ENCODE results near the gene CFDP1.

CFDP1 gene

GRCh38 chr16:75337430-75337829, 95.9 kb downstream of the CFDP1 start:
- H3K79me2 ChIP-seq (ENCODE audit: insufficient read depth, low read length): no peaks in the 10 kb centered on the region
- H3K9me2 ChIP-seq (ENCODE audit: low read depth, low read length): no peaks in the 10 kb centered on the region
- H3F3A ChIP-seq (ENCODE audit: insufficient read depth, low read length): no peaks in the 10 kb centered on the region
- TF ChIP-seq EZH2 (IDR thresholded peaks at IDR 0.05; ENCODE audit: borderline replicate concordance, low read length) (no peak), CTCF (IDR thresholded peaks at IDR 0.05; ENCODE audit: low read length) (no peak)
- 0 out of 2 replicates have a peak, but pooled peaks cover 10% of the 10 kb centered on the region for H3K36me3 ChIP-seq (ENCODE audit: insufficient read depth, low read length)
- H3K4me2 ChIP-seq (ENCODE audit: low read length): no peak overlapping the region
- no peak overlapping the region for H3K9ac ChIP-seq (ENCODE audit: low read length)
- H3K4me3 ChIP-seq (ENCODE audit: low read depth, low read length, poor library complexity, severe bottlenecking): no peak overlapping the region
- no peak overlapping the region for H3K27ac ChIP-seq (ENCODE audit: low read depth, low read length, poor library complexity, severe bottlenecking)
- no peaks in the 10 kb centered on the region for H3K9me3 ChIP-seq (ENCODE audit: low read length)
- H4K20me1 ChIP-seq (ENCODE audit: insufficient read depth, low read length): no peaks in the 10 kb centered on the region
- no peaks in the 10 kb centered on the region for H3K27me3 ChIP-seq (ENCODE audit: insufficient read depth, low read length)
- H3K4me1 ChIP-seq (ENCODE audit: insufficient read depth, low read length, severe bottlenecking): peaks cover 13% of the 10 kb centered on the region
- no peak overlapping the region for H2AFZ ChIP-seq (ENCODE audit: low read length)

GRCh38 chr16:75336521-75336920, 96.8 kb downstream of the CFDP1 start:
- Histone ChIP-seq H3K4me3 (ENCODE audit: low read depth, low read length, poor library complexity, severe bottlenecking) (no peak overlapping the region), H3F3A (ENCODE audit: insufficient read depth, low read length) (no peaks in the 10 kb centered on the region), H3K4me2 (ENCODE audit: low read length) (no peak overlapping the region), H3K4me1 (ENCODE audit: insufficient read depth, low read length, severe bottlenecking) (peaks cover 13% of the 10 kb centered on the region), H3K79me2 (ENCODE audit: insufficient read depth, low read length) (no peaks in the 10 kb centered on the region), H3K36me3 (ENCODE audit: insufficient read depth, low read length) (0 out of 2 replicates have a peak, but pooled peaks cover 10% of the 10 kb centered on the region), H3K27me3 (ENCODE audit: insufficient read depth, low read length) (no peaks in the 10 kb centered on the region), H4K20me1 (ENCODE audit: insufficient read depth, low read length) (no peaks in the 10 kb centered on the region), H3K9me3 (ENCODE audit: low read length) (no peaks in the 10 kb centered on the region), H3K9ac (ENCODE audit: low read length) (no peak overlapping the region), H3K27ac (ENCODE audit: low read depth, low read length, poor library complexity, severe bottlenecking) (no peak overlapping the region), H2AFZ (ENCODE audit: low read length) (no peak overlapping the region), H3K9me2 (ENCODE audit: low read depth, low read length) (no peaks in the 10 kb centered on the region)
- no peak for TF ChIP-seq CTCF (IDR thresholded peaks at IDR 0.05; ENCODE audit: low read length)
- TF ChIP-seq EZH2 (IDR thresholded peaks at IDR 0.05; ENCODE audit: borderline replicate concordance, low read length): no peak

GRCh38 chr16:75333721-75334163, 99.6 kb downstream of the CFDP1 start:
- no peaks in the 10 kb centered on the region for H3K9me2 ChIP-seq (ENCODE audit: low read depth, low read length)
- no peaks in the 10 kb centered on the region for H3K27me3 ChIP-seq (ENCODE audit: insufficient read depth, low read length)
- peaks cover 13% of the 10 kb centered on the region for H3K4me1 ChIP-seq (ENCODE audit: insufficient read depth, low read length, severe bottlenecking)
- no peaks in the 10 kb centered on the region for H3K36me3 ChIP-seq (ENCODE audit: insufficient read depth, low read length)
- no peak overlapping the region for H3K4me2 ChIP-seq (ENCODE audit: low read length)
- no peaks in the 10 kb centered on the region for H3K79me2 ChIP-seq (ENCODE audit: insufficient read depth, low read length)
- no peak for TF ChIP-seq CTCF (IDR thresholded peaks at IDR 0.05; ENCODE audit: low read length)
- no peak for TF ChIP-seq EZH2 (IDR thresholded peaks at IDR 0.05; ENCODE audit: borderline replicate concordance, low read length)
- H3K9ac ChIP-seq (ENCODE audit: low read length): no peak overlapping the region
- H4K20me1 ChIP-seq (ENCODE audit: insufficient read depth, low read length): no peaks in the 10 kb centered on the region
- no peaks in the 10 kb centered on the region for H3F3A ChIP-seq (ENCODE audit: insufficient read depth, low read length)
- H3K9me3 ChIP-seq (ENCODE audit: low read length): no peaks in the 10 kb centered on the region
- H2AFZ ChIP-seq (ENCODE audit: low read length): no peak overlapping the region
- H3K27ac ChIP-seq (ENCODE audit: low read depth, low read length, poor library complexity, severe bottlenecking): no peak overlapping the region
- H3K4me3 ChIP-seq (ENCODE audit: low read depth, low read length, poor library complexity, severe bottlenecking): no peak overlapping the region

Data from OCI-LY1 (cell line).